ENCODE measurements around the gene TBC1D5.

GRCh38 chr3:17330660-17331059 lies 411.8 kb downstream of the TBC1D5 start:
- TF ChIP-seq, protein P1, sequence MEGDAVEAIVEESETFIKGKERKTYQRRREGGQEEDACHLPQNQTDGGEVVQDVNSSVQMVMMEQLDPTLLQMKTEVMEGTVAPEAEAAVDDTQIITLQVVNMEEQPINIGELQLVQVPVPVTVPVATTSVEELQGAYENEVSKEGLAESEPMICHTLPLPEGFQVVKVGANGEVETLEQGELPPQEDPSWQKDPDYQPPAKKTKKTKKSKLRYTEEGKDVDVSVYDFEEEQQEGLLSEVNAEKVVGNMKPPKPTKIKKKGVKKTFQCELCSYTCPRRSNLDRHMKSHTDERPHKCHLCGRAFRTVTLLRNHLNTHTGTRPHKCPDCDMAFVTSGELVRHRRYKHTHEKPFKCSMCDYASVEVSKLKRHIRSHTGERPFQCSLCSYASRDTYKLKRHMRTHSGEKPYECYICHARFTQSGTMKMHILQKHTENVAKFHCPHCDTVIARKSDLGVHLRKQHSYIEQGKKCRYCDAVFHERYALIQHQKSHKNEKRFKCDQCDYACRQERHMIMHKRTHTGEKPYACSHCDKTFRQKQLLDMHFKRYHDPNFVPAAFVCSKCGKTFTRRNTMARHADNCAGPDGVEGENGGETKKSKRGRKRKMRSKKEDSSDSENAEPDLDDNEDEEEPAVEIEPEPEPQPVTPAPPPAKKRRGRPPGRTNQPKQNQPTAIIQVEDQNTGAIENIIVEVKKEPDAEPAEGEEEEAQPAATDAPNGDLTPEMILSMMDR (IDR thresholded peaks at IDR 0.05; ENCODE audit: low read depth, low read length, poor library complexity, severe bottlenecking): no peak
- TF ChIP-seq EZH2phosphoT487 (IDR thresholded peaks at IDR 0.05; ENCODE audit: borderline replicate concordance, low read length): no peak
